Caco-2 (cell line): ENCODE measurements around the gene PACSIN2. TPM values are rescaled to one million over a fixed set of nuclear protein-coding genes. Genes with fewer than 3 reads are reported as not detected.
A peak's percentile ranks its signal among the peaks of the same experiment; 100 is the strongest.

Experiments used
- BruUV-seq: library from RNA; stranded (reverse); fragments of 400-500 nt; replicated peaks from 2 replicates; lab custom pipeline; 2021; lab: Mats Ljungman, UMichigan
- CTCF ChIA-PET: fragments of 300-600 bp; sonication (Branson Sonifier 250); formaldehyde crosslinking; loops from one replicate; lab custom pipeline; 2022; ENCODE audit warnings: antibody characterized with exemption; lab: Charles Lee
- POLR2A ChIA-PET: fragments of 300-600 bp; sonication (Branson Sonifier 250); formaldehyde crosslinking; loops from one replicate; lab custom pipeline; 2022; ENCODE audit warnings: antibody characterized with exemption; lab: Charles Lee
- DNase-seq, 2 experiments: peaks; one replicate each; pipeline versions ENCODE4 v3.0.0 to v3.0.0-alpha.2; 2020 to 2022
- H3K27me3 ChIP-seq: replicated peaks from 2 replicates; pipeline ENCODE4 v1.6.0; 2011; ENCODE audit warnings: low read length; ENCODE audit not compliant: control insufficient read depth, insufficient read depth
- H3K36me3 ChIP-seq: 2 replicates; pipeline ENCODE4 v1.5.1; 2011; ENCODE audit warnings: low read length; ENCODE audit not compliant: control insufficient read depth, insufficient read depth
- H3K4me1 ChIP-seq: fragments of 250-450 bp; sonication (Bioruptor Pico); 2 replicates; pipeline ENCODE4 v1.5.1; 2020; ENCODE audit warnings: mild to moderate bottlenecking
- H3K4me3 ChIP-seq: 2 replicates; pipeline ENCODE4 v1.5.1; 2011; ENCODE audit warnings: low read depth, mild to moderate bottlenecking, control low read depth, low read length
- H3K9me3 ChIP-seq: fragments of 250-450 bp; sonication (Bioruptor Pico); 2 replicates; pipeline ENCODE4 v1.5.1; 2020; ENCODE audit warnings: mild to moderate bottlenecking, moderate library complexity
- H3K27ac Mint-ChIP-seq: one replicate; pipeline ENCODE4 v1.8.0; 2022; ENCODE audit warnings: mixed read lengths; ENCODE audit not compliant: unreplicated experiment
- H3K27me3 Mint-ChIP-seq: one replicate; pipeline ENCODE4 v1.8.0; 2022; ENCODE audit warnings: mixed read lengths; ENCODE audit not compliant: insufficient read depth, unreplicated experiment
- H3K36me3 Mint-ChIP-seq: one replicate; pipeline ENCODE4 v1.8.0; 2022; ENCODE audit warnings: mild to moderate bottlenecking, mixed read lengths; ENCODE audit not compliant: insufficient read depth, unreplicated experiment
- H3K4me1 Mint-ChIP-seq: one replicate; pipeline ENCODE4 v1.8.0; 2022; ENCODE audit warnings: low read depth, mixed read lengths; ENCODE audit not compliant: unreplicated experiment
- H3K4me3 Mint-ChIP-seq: one replicate; pipeline ENCODE4 v1.8.0; 2022; ENCODE audit warnings: mild to moderate bottlenecking, moderate library complexity, mixed read lengths; ENCODE audit not compliant: unreplicated experiment
- H3K9me3 Mint-ChIP-seq: one replicate; pipeline ENCODE4 v1.8.0; 2022; ENCODE audit warnings: mixed read lengths; ENCODE audit not compliant: unreplicated experiment
- intact Hi-C: fragments of 100-400 bp; cut with micrococcal nuclease; formaldehyde crosslinking; loops from one replicate; pipeline ENCODE4 v1.10.0; 2022; ENCODE audit not compliant: unreplicated experiment
- total RNA-seq: library from RNA; stranded (reverse); gene quantifications from 2 replicates; pipeline ENCODE4 v1.2.3, GENCODE V29; 2022
- TF ChIP-seq, protein P1 (sequence below), 2 experiments: fragments of 200-600 bp in 1 of 2; IDR thresholded peaks; 1 replicate in 1 of 2; 2 replicates in 1 of 2; pipeline versions ENCODE4 v1.5.1 to v1.8.0; 2011 to 2022; ENCODE audit warnings: antibody characterized with exemption in 1 of 2, control low read depth in 1 of 2, inconsistent platforms in 1 of 2, low read depth in 1 of 2, low read length in 1 of 2, mild to moderate bottlenecking in 1 of 2, moderate library complexity in 1 of 2; ENCODE audit not compliant: insufficient read depth in 1 of 2, severe bottlenecking in 1 of 2, unreplicated experiment in 1 of 2

PACSIN2 gene
- total RNA-seq, 1 experiment from 2014 or later, result 122 TPM

DNA sequence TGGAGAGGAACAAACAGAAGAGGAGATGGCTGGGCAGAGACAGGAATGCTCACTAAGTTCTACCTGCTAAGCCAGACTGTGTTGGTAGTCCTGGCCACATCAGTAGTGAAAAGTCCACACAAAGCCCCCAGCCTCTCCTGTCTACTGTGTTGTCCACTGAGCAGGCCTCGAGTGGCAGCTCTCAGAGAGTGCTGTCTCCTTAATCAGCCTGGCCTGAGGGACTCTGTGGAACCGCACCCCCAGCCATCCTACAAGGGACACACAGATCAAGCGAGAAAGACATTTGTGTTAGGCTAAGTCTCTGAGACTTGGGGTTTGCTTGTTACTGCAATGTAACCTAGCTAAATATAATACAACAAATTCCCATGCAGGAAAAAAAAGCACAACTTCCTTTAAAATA, 71.0 kb downstream of the PACSIN2 start:
- ChIA-PET POLR2A (no interaction called here), CTCF (no interaction called here)
- Histone ChIP-seq H3K27me3 (no peaks in the 10 kb centered on the region), H3K9me3 (no peaks in the 10 kb centered on the region), H3K4me1 (peaks cover 56% of the 10 kb centered on the region), H3K36me3 (no peaks in the 10 kb centered on the region), H3K4me3 (no peak overlapping the region)
- Mint-ChIP-seq H3K27ac (no peak overlapping the region), H3K36me3 (peaks cover 72% of the 10 kb centered on the region), H3K27me3 (no peaks in the 10 kb centered on the region), H3K9me3 (no peaks in the 10 kb centered on the region), H3K4me1 (peaks cover 47% of the 10 kb centered on the region), H3K4me3 (no peak overlapping the region)
- intact Hi-C loops, result no loop called here
- DNase-seq, result no peak
- TF ChIP-seq, protein P1, sequence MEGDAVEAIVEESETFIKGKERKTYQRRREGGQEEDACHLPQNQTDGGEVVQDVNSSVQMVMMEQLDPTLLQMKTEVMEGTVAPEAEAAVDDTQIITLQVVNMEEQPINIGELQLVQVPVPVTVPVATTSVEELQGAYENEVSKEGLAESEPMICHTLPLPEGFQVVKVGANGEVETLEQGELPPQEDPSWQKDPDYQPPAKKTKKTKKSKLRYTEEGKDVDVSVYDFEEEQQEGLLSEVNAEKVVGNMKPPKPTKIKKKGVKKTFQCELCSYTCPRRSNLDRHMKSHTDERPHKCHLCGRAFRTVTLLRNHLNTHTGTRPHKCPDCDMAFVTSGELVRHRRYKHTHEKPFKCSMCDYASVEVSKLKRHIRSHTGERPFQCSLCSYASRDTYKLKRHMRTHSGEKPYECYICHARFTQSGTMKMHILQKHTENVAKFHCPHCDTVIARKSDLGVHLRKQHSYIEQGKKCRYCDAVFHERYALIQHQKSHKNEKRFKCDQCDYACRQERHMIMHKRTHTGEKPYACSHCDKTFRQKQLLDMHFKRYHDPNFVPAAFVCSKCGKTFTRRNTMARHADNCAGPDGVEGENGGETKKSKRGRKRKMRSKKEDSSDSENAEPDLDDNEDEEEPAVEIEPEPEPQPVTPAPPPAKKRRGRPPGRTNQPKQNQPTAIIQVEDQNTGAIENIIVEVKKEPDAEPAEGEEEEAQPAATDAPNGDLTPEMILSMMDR (IDR thresholded peaks at IDR 0.05; ENCODE audit: insufficient read depth in 1 of 2, low read depth in 1 of 2, low read length in 1 of 2, severe bottlenecking in 1 of 2, unreplicated experiment in 1 of 2), result no peak
- BruUV-seq, result no TSS peak

DNA sequence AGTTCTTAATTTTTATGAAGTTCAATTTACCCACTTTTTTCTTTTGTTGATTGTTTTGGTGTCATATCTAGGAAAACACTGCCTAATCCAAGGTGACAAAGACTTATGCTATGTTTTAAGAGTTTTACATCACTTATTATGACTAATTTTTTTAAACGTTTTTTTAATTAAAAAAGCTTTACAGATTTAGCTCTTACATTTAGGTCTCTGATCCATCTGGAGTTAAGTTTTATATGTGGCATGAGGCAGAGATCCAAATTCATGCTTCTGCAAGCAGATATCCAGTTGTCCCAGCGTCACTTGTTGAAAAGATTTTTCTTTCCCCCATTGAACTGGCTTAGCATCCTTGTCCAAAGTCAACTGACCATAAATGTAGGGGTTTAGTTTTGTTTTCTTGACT, 72.6 kb downstream of the PACSIN2 start:
- POLR2A ChIA-PET, result no interaction called here
- no peak overlapping the region for H3K4me3 ChIP-seq

DNA sequence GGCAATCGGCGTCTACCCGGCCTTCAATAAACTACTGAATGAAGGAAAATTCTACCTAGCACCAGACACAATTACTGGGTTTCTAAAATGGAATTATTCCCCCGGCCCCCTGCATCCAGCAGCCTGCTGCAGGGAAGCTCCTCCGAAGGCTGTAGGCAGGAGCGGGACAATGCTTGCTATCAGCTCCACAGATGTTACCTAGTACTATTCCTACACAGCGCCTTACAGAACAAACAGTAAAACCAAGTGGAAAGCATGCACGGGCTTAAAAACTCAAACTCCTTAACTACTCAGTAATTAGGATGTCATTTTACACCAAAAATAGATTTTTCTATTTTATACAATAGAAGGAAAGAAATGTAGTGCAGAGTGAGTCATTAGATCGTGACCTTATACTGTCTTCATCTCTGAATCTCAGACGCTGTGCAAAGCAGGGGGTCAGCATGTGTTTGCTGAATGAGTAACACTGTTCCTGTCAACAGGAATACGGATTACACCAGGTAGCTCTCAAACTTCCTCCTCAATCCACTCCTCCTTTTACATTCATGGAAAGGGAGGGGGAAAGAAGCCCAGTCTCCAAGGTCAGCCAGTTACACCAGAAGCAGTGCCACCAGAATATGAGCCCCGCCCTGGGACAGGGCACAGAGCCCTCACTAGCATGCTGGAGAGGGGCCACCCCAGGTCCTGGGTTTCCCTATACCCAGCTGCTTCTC, 74.9 kb downstream of the PACSIN2 start:
- DNase-seq, result peak; percentile 43 to 51
- Histone ChIP-seq H3K27me3 (no peaks in the 10 kb centered on the region), H3K4me1 (peaks cover 28% of the 10 kb centered on the region), H3K4me3 (no peak overlapping the region), H3K9me3 (no peaks in the 10 kb centered on the region), H3K36me3 (peaks cover 3% of the 10 kb centered on the region)
- peak overlapping the region; percentile 53 for H3K27ac Mint-ChIP-seq
- peaks cover 78% of the 10 kb centered on the region for H3K36me3 Mint-ChIP-seq
- no peaks in the 10 kb centered on the region for H3K9me3 Mint-ChIP-seq
- intact Hi-C loops, result no loop called here
- ChIA-PET CTCF (interaction anchor here (1.0 kb wide), 1 partner anchor 72 kb away, joined by 5 read pairs; no protein-coding TSS in a partner anchor), POLR2A (no interaction called here)
- TF ChIP-seq, protein P1 (IDR thresholded peaks at IDR 0.05; ENCODE audit: insufficient read depth in 1 of 2, low read depth in 1 of 2, low read length in 1 of 2, severe bottlenecking in 1 of 2, unreplicated experiment in 1 of 2), result no peak
- no peaks in the 10 kb centered on the region for H3K27me3 Mint-ChIP-seq
- peaks cover 38% of the 10 kb centered on the region for H3K4me1 Mint-ChIP-seq
- H3K4me3 Mint-ChIP-seq, result no peak overlapping the region
- no TSS peak for BruUV-seq

More for the DNA sequence above, 72.6 kb downstream of the PACSIN2 start:
- H3K27me3 Mint-ChIP-seq, result no peaks in the 10 kb centered on the region
- TF ChIP-seq, protein P1 (IDR thresholded peaks at IDR 0.05; ENCODE audit: insufficient read depth in 1 of 2, low read depth in 1 of 2, low read length in 1 of 2, severe bottlenecking in 1 of 2, unreplicated experiment in 1 of 2), result no peak
- Histone ChIP-seq H3K27me3 (no peaks in the 10 kb centered on the region), H3K9me3 (no peaks in the 10 kb centered on the region), H3K36me3 (no peaks in the 10 kb centered on the region), H3K4me1 (peaks cover 48% of the 10 kb centered on the region)
- H3K36me3 Mint-ChIP-seq, result peaks cover 80% of the 10 kb centered on the region
- no peak for DNase-seq
- BruUV-seq, result no TSS peak
- no peaks in the 10 kb centered on the region for H3K9me3 Mint-ChIP-seq
- intact Hi-C loops, result no loop called here
- CTCF ChIA-PET, result no interaction called here
- H3K4me1 Mint-ChIP-seq, result peaks cover 48% of the 10 kb centered on the region
- no peak overlapping the region for H3K27ac Mint-ChIP-seq
- no peak overlapping the region for H3K4me3 Mint-ChIP-seq
